Measurements from ENCODE around the gene FEM1B.
A peak's percentile ranks its signal among the peaks of the same experiment; 100 is the strongest.

FEM1B gene

GRCh38 chr15:68278595-68279405 is 1.3 kb downstream of the FEM1B start (continued):
- TF ChIP-seq ZSCAN5A (tag by site-specific recombination; IDR thresholded peaks at IDR 0.05) (0 out of 2 replicates have a peak, but pooled peaks have one; percentile 54), ZBTB8A (tag by site-specific recombination; IDR thresholded peaks at IDR 0.05) (peak; percentile 4; the same call in 1 of the 2 replicates), ZNF785 (tag by site-specific recombination; IDR thresholded peaks at IDR 0.05) (no peak; the same call in 1 of the 2 replicates), EGR2 (tag by site-specific recombination; IDR thresholded peaks at IDR 0.05; ENCODE audit: low read depth) (peak; percentile 87), ZNF510 (tag by site-specific recombination; IDR thresholded peaks at IDR 0.05; ENCODE audit: insufficient replicate concordance) (no peak), GLI2 (tag by site-specific recombination; IDR thresholded peaks at IDR 0.05; ENCODE audit: borderline replicate concordance, low read depth) (no peak), ZNF174 (tag by site-specific recombination; IDR thresholded peaks at IDR 0.05) (no peak), KLF9 (tag by site-specific recombination; IDR thresholded peaks at IDR 0.05; ENCODE audit: low read depth) (peak; percentile 71; the same call in 1 of the 2 replicates), ZNF2 (tag by site-specific recombination; IDR thresholded peaks at IDR 0.05) (peak; percentile 75), ZNF692 (tag by site-specific recombination; IDR thresholded peaks at IDR 0.05) (peak; percentile 94), ZNF302 (tag by site-specific recombination; IDR thresholded peaks at IDR 0.05; ENCODE audit: low read depth) (no peak), BCL11A (tag by site-specific recombination; IDR thresholded peaks at IDR 0.05; ENCODE audit: low read depth) (peak; percentile 59; the same call in 1 of the 2 replicates), TRIM28 (IDR thresholded peaks at IDR 0.05; ENCODE audit: borderline replicate concordance, low read length) (no peak; the same call in none of the 2 replicates), ZNF362 (tag by site-specific recombination; IDR thresholded peaks at IDR 0.05) (no peak), KLF17 (tag by site-specific recombination; IDR thresholded peaks at IDR 0.05) (peak; percentile 89; the same call in 1 of the 2 replicates), PATZ1 (tag by site-specific recombination; IDR thresholded peaks at IDR 0.05) (peak; percentile 99), ZNF133 (tag by site-specific recombination; IDR thresholded peaks at IDR 0.05) (peak; percentile 56), SETDB1 (IDR thresholded peaks at IDR 0.05; ENCODE audit: insufficient read length, low read length) (no peak), ZNF391 (tag by site-specific recombination; IDR thresholded peaks at IDR 0.05; ENCODE audit: borderline replicate concordance, low read depth) (peak; percentile 32; the same call in 1 of the 2 replicates), SALL2 (tag by site-specific recombination; IDR thresholded peaks at IDR 0.05; ENCODE audit: borderline replicate concordance) (no peak), ZFP69B (tag by site-specific recombination; IDR thresholded peaks at IDR 0.05) (peak; percentile 86), KLF10 (tag by site-specific recombination; IDR thresholded peaks at IDR 0.05) (peak; percentile 87), ZBTB11 (tag by site-specific recombination; conservative IDR thresholded peaks at IDR 0.05; ENCODE audit: low read depth) (peak; percentile 73), ZBTB7A (tag by site-specific recombination; IDR thresholded peaks at IDR 0.05; ENCODE audit: low read depth) (0 out of 2 replicates have a peak, but pooled peaks have one; percentile 58), PBX3 (CRISPR knock-in tag; IDR thresholded peaks at IDR 0.05) (no peak), SCRT2 (tag by site-specific recombination; IDR thresholded peaks at IDR 0.05) (no peak), HOXC10 (CRISPR knock-in tag; IDR thresholded peaks at IDR 0.05) (no peak)
